Stimulated activated CD8-positive, alpha-beta memory T cell treated with anti-CD3 and anti-CD28 coated beads, Interleukin-4, amount 100 ng/mL, for 1 hour (primary cell): ENCODE data around the gene MBNL3.
"Not testable (repeated sequence)": the region's sequence is repeated elsewhere in the genome, so short reads cannot be mapped to it uniquely, and the experiment has no call there.

Experiments
- DNase-seq, 2 donors: peaks; one replicate each; pipeline ENCODE4 v3.0.0-alpha.2; 2020; ENCODE audit warnings: low read depth in 2 of 2, low spot score in 1 of 2

MBNL3 gene

DNA sequence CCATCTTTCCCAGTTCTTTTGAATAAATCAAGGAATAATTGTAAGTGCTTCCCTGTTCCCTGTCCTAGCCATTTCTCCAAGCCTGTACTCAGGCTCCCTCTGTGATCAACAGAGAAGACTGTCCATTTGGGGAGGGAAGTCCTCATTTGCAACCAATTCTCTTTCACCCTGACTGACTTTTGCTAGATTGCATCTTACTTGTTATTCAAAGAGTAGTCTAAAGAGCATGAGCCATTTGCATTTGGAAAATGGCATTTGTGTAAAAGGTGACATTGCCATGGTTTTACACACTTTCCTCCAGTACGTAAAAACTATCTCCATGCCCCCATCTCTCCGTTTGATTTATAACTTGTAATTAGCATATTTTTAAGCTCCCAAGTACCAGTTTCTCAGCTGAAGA, 110.6 kb downstream of the MBNL3 start:
- DNase-seq: no peak

DNA sequence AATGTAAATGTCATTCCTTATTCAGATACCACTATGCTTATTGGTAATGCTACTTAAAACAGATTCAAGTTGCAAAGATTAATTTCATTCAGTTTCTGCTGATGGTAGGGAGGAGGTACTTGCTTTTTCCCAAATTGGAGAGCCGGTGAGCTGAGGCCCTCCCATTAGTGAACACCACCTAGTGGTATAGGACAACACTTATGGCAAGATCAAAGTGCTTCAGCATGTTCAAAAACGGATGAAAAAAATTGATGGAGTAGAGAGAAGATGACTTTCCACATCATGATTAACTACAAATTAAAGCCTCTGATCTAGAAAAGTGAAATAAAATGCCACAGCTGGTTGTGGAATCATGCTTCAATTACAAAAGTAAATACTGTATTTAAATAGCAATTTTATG, 112.9 kb downstream of the MBNL3 start:
- no peak for DNase-seq

DNA sequence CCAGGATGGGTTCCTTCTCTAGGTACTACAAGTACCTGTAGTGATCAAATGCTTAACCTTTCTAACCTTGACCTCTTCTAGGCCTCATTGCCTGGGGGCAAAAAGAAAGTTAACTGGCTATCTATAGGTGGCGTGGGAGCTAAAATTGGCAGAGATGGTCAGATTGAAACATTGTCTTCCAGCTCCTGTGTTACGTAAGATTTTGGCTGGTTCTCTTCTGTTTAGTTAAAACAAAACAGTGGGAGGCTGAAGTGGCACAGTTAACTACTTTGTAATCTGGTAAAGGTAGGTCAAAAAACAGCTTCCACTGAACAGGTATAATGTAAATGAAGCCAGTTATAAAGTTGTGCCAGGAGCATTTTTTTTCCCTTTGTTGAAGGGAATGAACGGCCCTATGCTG, 115.2 kb downstream of the MBNL3 start:
- no peak for DNase-seq

DNA sequence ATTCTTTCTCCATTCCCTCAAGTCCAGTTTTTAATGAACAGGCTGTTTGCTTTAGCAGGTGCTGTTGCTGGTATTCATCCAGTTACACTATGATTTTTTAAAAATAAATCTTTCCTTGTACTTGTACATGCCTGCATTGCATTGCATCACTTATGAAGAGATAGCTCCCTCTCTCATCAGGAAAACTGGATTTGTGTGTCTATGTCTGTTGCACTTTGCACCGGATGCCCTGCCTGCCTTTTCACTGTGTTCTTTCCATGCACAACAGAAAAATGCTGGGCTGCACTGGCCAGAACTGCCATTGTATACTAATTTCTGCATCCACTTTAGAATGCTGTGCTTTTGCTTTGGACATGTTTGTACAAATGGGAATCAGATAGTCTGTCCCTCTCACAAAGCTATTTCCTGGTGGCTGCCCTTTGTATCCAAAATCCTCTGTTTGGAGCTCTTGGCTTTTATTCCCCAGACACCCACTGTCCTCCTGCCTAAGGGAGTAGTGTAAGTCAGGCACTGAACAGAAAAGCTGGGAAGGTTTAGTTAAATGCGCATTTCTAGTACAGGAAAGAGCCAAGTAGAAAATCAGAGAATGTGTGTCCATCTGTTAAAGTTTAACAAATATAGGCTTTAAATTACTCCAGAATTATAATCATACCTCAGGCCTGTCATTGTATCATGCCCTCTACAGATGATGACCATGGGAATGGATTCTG, 119.1 kb downstream of the MBNL3 start:
- DNase-seq: no peak

DNA sequence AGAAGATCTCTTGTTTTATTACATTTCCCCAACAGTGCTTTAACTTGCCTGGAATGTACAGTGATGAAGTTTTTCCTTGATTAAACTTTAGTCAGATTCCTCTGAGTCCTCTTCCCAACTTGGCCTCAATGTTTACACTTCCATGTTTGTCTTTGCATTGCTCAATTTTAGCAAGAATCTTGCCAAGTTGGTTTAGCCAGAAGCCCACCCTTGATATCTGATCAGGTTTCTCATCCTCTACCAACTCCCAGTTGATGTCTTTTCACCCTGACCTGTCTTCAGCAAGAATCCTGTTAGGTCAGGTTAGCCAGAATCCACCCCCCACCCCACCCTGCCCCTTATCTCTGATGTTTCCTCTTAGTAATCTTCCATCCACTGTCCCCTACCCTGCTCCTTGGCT, 120.9 kb downstream of the MBNL3 start:
- DNase-seq: no peak

DNA sequence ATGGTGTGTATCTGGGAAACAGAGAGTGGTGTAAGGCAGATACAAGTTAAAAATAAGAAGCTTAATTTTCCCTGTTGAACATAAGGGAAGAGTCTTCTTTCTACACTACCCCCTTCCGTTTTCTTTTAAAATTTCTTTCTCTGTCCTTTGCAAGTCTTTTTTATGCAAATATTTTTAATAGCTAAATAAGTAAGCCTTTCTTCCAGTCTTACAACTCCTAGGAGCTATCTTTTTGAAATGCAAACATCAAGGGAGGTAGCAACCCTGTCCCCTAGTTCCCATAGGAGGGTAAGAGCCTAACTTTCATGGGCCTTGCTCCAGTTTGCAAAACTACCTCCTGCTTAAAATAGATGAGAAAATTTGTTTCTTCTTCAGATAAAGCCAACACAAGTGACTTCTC, 121.5 kb downstream of the MBNL3 start:
- no peak for DNase-seq

DNA sequence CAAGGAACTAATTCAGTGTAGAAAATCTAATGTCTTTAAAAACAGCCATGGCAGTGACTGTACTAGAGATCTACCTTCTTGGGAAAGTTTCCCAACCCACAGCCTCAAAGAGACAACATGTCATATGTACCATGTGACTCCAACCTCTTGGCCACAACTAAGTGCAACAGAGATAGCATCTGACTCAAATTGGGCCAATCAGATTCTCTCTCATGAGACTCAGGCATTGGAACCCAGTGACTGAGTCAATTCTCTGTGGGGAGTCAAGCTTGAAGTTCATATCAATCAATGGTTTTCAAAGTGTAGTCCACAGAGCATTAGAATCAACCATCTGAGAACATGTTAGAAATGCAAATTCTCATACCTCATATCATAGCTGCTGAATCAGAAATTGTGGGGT, 123.3 kb downstream of the MBNL3 start:
- no peak for DNase-seq

DNA sequence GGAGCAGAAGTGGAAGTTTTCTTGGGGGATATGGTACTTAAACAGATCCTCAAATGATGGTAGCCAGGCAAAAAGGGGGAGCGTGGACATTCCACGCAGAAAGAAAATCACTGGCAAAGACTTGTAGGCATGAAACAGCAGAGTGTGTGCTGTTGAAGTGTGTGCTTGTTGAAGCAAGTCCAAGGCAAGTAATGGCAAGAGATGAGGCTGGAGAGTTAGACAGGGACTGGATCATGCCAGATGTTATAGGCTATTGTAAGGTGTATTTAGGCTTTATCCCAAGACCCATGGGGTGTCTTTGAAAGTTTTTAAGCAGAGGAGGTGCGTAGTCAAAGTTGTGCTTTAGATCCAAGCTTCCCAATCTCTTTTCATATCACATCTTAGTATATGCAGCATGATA, 124.5 kb downstream of the MBNL3 start:
- no peak for DNase-seq

DNA sequence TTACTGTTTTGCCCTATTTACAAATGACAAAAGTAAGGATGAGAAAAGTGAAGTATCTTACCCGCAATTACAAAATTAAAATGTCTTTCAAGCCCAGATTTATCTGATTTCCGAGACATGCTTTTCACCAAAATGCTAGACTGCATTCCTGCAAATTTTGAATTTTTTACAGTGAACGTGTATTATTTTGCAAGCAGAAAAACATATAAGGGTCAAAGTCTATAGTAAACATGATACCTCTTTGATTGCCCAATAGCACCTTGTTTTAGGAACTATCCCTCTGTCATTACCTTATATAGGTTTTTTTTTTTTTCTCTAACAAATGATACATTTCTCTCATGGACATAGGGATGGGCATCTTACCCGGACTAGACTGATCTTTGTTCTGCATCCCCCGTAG, 135.4 kb downstream of the MBNL3 start:
- no peak for DNase-seq

DNA sequence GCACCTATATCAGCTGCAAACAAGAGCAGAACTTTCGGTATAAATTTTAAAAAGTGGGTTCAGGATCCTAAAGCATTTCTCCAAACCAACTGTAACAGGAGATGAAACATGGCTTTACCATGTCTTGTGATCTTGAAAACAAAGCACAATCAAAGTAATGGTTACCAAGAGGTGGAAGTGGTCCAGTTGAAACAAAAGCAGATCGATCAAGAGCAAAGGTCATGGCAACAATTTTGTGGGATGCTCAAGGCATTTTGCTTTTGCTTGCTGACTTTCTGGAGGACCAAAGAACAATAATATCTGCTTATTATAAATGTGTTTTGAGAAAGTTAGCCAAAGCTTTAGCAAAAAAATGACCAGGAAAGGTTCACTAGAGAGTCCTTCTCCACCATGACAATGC, 152.7 kb downstream of the MBNL3 start:
- DNase-seq: no peak

DNA sequence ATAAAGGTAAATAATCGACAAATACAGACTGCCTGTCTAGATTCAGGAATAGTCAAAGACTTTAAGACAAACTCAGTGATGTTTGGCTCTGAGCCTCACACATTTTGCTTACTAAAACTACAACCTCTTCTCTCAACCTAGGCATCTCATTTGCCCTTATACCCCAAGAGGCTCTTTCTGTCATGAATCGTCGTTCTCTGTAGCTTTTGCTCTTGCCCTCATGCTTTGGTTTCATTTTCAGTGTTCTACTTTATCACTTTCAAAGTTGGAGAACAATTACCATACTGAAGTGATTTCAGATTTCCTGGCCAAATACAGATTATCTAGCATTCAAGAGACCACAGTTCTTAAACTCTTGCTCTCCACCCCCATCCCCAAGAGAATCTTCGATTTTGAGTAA, 155.5 kb downstream of the MBNL3 start:
- no peak for DNase-seq

DNA sequence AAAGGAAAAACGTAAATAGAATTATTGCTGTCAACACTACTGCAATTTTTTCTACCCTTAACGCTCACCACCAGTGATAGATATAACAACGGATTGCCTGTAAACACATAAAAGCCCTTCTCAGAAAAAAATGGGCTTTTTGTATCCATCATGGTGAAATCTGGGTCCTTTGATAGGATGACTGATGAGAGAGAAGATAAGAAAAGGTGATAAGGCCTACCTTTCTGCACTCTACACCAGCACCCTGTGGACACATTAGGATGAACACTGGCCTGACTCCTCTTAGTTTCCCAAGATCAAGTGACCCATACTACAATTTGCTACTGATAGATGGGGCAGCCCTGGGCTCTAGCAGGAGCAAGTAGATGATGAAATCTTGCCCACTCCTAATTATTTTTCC, 157.3 kb downstream of the MBNL3 start:
- DNase-seq: no peak

DNA sequence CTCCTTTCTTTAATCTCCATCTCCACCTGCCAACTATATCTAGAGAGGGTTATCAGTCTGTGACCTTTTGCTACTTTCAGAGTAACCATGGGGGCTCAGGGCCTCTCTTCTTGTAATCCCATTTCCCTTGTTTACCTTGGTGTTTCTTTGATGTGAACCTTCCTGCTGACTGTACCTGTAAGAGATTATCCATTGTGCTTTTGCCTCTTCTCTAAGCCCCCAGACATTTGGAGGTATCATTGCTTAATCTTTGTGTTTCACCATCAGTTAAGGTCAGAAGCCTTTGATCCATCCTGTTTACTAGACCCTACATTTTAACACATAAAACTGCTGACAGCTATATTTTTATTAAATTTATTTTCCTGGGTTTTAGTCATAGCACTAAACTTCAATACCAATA, 157.8 kb downstream of the MBNL3 start:
- DNase-seq: no peak

DNA sequence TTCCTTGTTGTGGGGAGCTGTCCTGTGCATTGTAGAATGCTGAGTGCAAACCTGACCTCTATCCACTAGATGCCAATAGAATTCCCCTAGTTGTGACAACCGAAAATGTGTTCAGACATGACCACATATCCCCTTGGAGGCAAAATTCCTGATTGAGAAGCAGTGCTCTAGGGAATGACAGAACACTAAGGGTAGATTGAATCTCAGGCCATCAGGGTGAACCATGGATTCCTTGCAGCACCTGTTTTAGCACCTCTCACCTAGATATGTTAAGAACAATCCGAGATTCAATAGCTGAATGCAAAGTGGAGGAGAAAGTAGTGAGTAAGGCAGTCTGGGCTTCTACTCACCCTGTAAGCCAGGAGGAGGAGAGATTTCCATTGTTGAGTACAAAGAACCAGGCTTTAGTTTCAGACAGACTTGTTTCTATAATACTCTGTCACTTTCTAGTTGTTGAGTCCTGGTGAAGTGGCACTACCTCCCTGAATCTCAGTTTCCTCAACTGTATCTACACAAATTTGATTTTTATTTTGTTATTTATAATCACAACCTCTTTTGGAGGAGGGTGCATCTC, 158.6 kb downstream of the MBNL3 start:
- no peak for DNase-seq

DNA sequence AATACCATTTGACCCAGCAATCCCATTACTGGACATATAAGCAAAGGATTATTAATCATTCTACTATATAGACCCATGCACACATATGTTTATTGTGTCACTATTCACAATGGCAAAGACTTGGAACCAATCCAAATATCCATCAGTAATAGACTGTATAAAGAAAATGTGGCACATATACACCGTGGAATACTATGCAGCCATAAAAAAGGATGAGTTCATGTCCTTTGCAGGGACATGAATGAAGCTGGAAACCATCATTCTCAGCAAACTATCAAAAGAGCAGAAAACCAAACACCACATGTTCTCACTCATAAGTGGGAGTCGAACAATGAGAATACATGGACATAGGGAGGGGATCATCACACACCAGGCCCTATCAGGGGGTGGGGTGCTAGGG, 161.9 kb downstream of the MBNL3 start:
- DNase-seq: not testable (repeated sequence)
